Lung (tissue), 12 donors: Measurements from ENCODE around the gene RNF220. TPM values are rescaled to one million over a fixed set of nuclear protein-coding genes. Genes with fewer than 3 reads are reported as not detected.

ENCODE experiments used
- ATAC-seq: fragments of 200-7000 bp; cut with Tn5 transposase; one replicate; pipeline ENCODE4 v1.9.1; 2020; ENCODE audit warnings: moderate number of reproducible peaks; ENCODE audit not compliant: insufficient read depth, low FRiP score
- DNase-seq, 3 donors: peaks; one replicate each; pipeline ENCODE4 v3.0.0-alpha.2; 2013 to 2017
- H3K27ac ChIP-seq, 2 donors: one replicate each; pipeline ENCODE4 v1.5.1; 2013; ENCODE audit warnings: mild to moderate bottlenecking in 2 of 2, moderate library complexity in 2 of 2, control low read depth in 1 of 2, inconsistent platforms in 1 of 2, low read depth in 1 of 2, low read length in 1 of 2
- H3K27me3 ChIP-seq, 3 donors: one replicate each; pipeline ENCODE4 v1.5.1; 2013; ENCODE audit warnings: low read length in 2 of 3; ENCODE audit not compliant: control insufficient read depth in 3 of 3, insufficient read depth in 3 of 3
- H3K36me3 ChIP-seq, 4 donors: one replicate each; pipeline ENCODE4 v1.5.1; 2013; ENCODE audit warnings: low read length in 4 of 4, mild to moderate bottlenecking in 1 of 4, moderate library complexity in 1 of 4; ENCODE audit not compliant: control insufficient read depth in 4 of 4, insufficient read depth in 4 of 4
- H3K4me1 ChIP-seq, 5 donors: one replicate each; pipeline ENCODE4 v1.5.1; 2013; ENCODE audit warnings: low read length in 5 of 5, mild to moderate bottlenecking in 2 of 5, moderate library complexity in 1 of 5; ENCODE audit not compliant: control insufficient read depth in 5 of 5, insufficient read depth in 5 of 5
- H3K4me3 ChIP-seq: one replicate; pipeline ENCODE4 v1.5.1; 2013; ENCODE audit warnings: mild to moderate bottlenecking, control low read depth, moderate library complexity
- H3K9ac ChIP-seq, 2 donors: one replicate each; pipeline ENCODE4 v1.5.1; 2013; ENCODE audit warnings: low read length in 2 of 2, control low read depth in 1 of 2; ENCODE audit not compliant: insufficient read depth in 1 of 2
- H3K9me3 ChIP-seq, 4 donors: one replicate each; pipeline ENCODE4 v1.5.1; 2013; ENCODE audit warnings: low read length in 3 of 4, mild to moderate bottlenecking in 1 of 4, moderate library complexity in 1 of 4; ENCODE audit not compliant: control insufficient read depth in 4 of 4, insufficient read depth in 3 of 4
- WGBS, 2 donors: extraction: QIAGEN DNeasy Blood & Tissue Kit; methylation state at CpG; one replicate each; pipeline ENCODE4 v1.1.7; 2013; 5-methylcytosine and 5-hydroxymethylcytosine counted together
- polyA plus RNA-seq, 2 donors: library from polyadenylated mRNA; stranded (reverse); fragments of 200-250 nt; gene quantifications; one replicate each; pipeline ENCODE4 v1.2.1, GENCODE V29; 2013
- total RNA-seq, 2 donors: library from RNA; depleted of rRNA in 1 of 2; stranded (reverse); fragments of >200 nt in 1 of 2; gene quantifications; one replicate each; pipeline ENCODE4 v1.2.1, GENCODE V29; 2014 to 2021
- TF ChIP-seq, protein P1 (sequence below): IDR thresholded peaks from 2 replicates; pipeline ENCODE4 v1.5.1; 2012; ENCODE audit warnings: mild to moderate bottlenecking; ENCODE audit errors: control extremely low read depth, extremely low read depth
- donor health status: control.
- donor health status: control.
- donor health status: Bipolar disorder and iron deficiency.
- donor health status: healthy.
- donor health status: DM: yes; HTN: yes; CAD: no.

RNF220 gene
- total and polyA plus RNA-seq, 4 donors, result 44.9 to 75.8 (median 69.5) TPM

DNA sequence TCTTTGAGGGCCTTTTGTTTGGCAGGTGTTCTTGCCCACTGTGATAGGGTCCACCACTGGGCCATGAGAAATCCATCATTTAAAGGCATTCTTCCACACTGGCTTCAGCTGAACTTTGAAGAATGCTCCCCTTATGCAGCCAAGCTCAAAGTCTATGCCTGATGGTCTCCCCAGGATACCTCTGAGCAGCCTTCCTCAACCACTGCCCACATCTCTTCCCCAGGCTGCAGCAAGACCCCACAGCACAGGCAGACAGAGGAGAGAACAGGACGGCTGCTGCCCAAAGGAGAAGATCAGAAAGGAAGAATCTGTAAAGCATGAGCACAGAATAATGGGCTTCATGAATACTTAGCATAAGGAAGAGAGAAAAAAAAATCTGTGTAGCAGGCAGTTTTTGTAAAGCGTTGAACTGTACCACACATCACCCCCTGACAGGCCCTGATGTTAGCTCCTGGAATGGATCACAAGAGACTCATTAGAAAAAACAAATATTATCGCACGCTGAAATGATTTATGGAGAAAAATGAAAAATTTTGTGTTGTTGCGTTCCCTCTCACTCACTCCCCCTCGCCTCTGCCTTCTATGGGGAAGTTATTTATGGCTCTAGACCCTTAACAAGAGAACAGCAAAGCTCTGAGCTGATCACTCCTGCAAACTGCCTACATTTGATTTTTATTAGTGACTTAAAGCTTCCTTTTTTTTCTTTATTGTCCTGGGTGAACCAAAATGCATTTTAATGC is 135.1 kb downstream of the RNF220 start:
- no peak for ATAC-seq
- Histone ChIP-seq H3K9me3 (no peaks in the 10 kb centered on the region), H3K27ac (no peak overlapping the region), H3K36me3 (no peaks in the 10 kb centered on the region), H3K4me3 (no peak overlapping the region), H3K4me1 (peaks cover 0 to 7% (median 0%) of the 10 kb centered on the region in 5 donors), H3K27me3 (peaks cover 0 to 3% (median 0%) of the 10 kb centered on the region in 3 donors), H3K9ac (no peak overlapping the region)
- TF ChIP-seq, protein P1, sequence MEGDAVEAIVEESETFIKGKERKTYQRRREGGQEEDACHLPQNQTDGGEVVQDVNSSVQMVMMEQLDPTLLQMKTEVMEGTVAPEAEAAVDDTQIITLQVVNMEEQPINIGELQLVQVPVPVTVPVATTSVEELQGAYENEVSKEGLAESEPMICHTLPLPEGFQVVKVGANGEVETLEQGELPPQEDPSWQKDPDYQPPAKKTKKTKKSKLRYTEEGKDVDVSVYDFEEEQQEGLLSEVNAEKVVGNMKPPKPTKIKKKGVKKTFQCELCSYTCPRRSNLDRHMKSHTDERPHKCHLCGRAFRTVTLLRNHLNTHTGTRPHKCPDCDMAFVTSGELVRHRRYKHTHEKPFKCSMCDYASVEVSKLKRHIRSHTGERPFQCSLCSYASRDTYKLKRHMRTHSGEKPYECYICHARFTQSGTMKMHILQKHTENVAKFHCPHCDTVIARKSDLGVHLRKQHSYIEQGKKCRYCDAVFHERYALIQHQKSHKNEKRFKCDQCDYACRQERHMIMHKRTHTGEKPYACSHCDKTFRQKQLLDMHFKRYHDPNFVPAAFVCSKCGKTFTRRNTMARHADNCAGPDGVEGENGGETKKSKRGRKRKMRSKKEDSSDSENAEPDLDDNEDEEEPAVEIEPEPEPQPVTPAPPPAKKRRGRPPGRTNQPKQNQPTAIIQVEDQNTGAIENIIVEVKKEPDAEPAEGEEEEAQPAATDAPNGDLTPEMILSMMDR, result no peak
- WGBS, 2 donors, result 74% methylated on average over 6 of the region's 6 CpGs
- DNase-seq, result no peak

DNA sequence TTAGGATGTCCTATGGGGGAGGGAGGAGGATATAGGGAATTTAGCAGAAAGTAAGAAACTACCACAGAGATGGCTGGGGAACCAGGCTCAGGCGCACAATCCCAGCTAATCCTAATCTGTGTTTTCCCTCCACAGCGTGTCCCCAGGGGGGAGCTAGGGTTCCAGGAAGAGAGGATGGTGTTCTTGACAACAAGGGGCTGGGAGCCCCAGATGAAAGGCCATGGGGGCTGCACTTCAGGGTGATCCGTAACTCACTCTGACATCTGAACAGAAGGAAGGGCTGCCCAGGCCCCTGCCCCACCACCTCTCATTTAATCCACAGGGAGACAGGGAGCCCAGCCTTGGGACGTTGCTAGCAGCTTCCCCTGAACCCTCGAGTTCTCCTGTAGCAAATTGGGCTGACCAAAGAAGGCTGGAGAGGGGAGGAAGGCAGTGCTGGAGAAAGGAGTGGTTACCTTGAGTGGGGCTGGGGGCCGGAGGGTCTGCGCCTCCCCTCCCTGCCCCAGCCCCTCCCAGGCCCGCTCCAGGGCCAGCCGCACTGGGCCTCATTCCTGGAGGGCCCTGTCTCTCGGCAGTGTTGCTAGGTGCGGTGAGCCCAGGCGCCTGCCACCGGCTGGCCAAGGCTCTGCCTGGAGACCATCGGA is 137.5 kb downstream of the RNF220 start:
- no peak overlapping the region for H3K9ac ChIP-seq
- ATAC-seq (no peak), DNase-seq (no peak)

DNA sequence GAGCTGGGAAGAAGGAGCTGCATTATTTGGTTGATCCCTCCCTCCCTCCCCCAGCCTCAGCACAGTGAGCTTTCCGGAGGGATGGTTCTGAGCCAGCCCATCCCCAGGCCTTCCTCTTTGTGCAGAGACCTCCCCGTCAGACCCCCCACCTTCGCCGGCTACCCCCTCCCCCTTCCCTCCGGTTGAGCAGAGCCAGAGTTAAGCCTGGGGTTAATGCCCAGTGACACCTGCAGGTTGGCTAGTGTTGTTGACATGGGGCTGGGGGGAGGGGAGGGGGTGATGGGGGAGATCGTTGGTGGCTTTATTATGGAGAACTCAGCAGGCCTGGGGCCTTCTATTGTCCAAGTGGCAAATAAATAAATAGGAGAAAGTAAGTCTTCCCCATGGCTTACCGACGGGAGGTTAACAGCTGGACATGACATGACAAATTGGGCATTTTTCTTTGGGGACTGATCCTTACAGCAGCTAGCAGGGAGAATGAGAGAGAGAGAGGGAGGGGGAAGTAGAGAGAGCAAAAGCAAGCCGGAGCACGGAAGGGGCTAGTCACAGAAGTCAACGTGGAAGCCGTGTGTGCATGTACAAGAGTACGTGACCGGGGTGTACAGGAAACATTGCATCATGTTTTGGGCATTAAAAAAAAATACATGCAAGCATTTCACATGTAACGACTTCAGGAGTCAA is 138.1 kb downstream of the RNF220 start:
- TF ChIP-seq, protein P1, result no peak
- peaks cover 0 to 7% (median 0%) of the 10 kb centered on the region in 5 donors for H3K4me1 ChIP-seq
- H3K27me3 ChIP-seq, result peaks cover 0 to 3% (median 0%) of the 10 kb centered on the region in 3 donors
- H3K9ac ChIP-seq, result no peak overlapping the region
- no peak overlapping the region for H3K27ac ChIP-seq
- WGBS, 2 donors, result 17 to 40% methylated on average over 15 of the region's 15 CpGs
- no peak overlapping the region for H3K4me3 ChIP-seq
- no peaks in the 10 kb centered on the region for H3K36me3 ChIP-seq
- peak in 2 of 3 donors; percentile 40 to 56 for DNase-seq
- no peaks in the 10 kb centered on the region for H3K9me3 ChIP-seq
- ATAC-seq, result no peak

More for the DNA sequence above, 137.5 kb downstream of the RNF220 start:
- Histone ChIP-seq H3K27me3 (peaks cover 0 to 3% (median 0%) of the 10 kb centered on the region in 3 donors), H3K27ac (no peak overlapping the region), H3K9me3 (no peaks in the 10 kb centered on the region), H3K36me3 (no peaks in the 10 kb centered on the region), H3K4me3 (no peak overlapping the region), H3K4me1 (peaks cover 0 to 7% (median 0%) of the 10 kb centered on the region in 5 donors)
- TF ChIP-seq, protein P1, result no peak
- 47 to 59% methylated on average over 12 to 14 of the region's 14 CpGs for WGBS, 2 donors
